Activated T-cell treated with anti-CD3 and anti-CD28 coated beads for 1 hour (primary cell): ENCODE data around the gene TMEM203.

ENCODE experiments used
- DNase-seq: peaks from one replicate; pipeline ENCODE4 v3.0.0-alpha.2; 2020; ENCODE audit warnings: low read depth

TMEM203 gene

GRCh38 chr9:137193771-137194170 lies 11.7 kb downstream of the TMEM203 start:
- no peak for DNase-seq

- no peak for DNase-seq
These were observed 12.6 kb downstream of the TMEM203 start for GRCh38 chr9:137192859-137193258.

- no peak for DNase-seq
These were observed 13.0 kb downstream of the TMEM203 start for GRCh38 chr9:137192448-137192780.

- DNase-seq: no peak
These were observed 13.6 kb downstream of the TMEM203 start for GRCh38 chr9:137191691-137192447.

- DNase-seq: no peak
These were observed 14.2 kb downstream of the TMEM203 start for GRCh38 chr9:137191245-137191644.

GRCh38 chr9:137190315-137190856 lies 15.1 kb downstream of the TMEM203 start:
- DNase-seq: no peak

GRCh38 chr9:137189297-137190295 lies 15.9 kb downstream of the TMEM203 start:
- no peak for DNase-seq

- peak; percentile 93 for DNase-seq
These were observed 16.8 kb downstream of the TMEM203 start, which contains the start of the genes ANAPC2 and SSNA1 for GRCh38 chr9:137188490-137189296. Gene ANAPC2 (minus strand): TSS chr9:137188560. CDS start chr9:137188532, 28 bp downstream. Gene SSNA1 (plus strand): TSS chr9:137188676. CDS start chr9:137188727, 51 bp downstream.

GRCh38 chr9:137188086-137188489 lies 17.4 kb downstream of the TMEM203 start:
- DNase-seq: no peak

GRCh38 chr9:137187386-137187785 lies 18.1 kb downstream of the TMEM203 start:
- no peak for DNase-seq

GRCh38 chr9:137186385-137186784 lies 19.1 kb downstream of the TMEM203 start:
- no peak for DNase-seq

- no peak for DNase-seq
These were observed 19.5 kb downstream of the TMEM203 start for GRCh38 chr9:137185921-137186320.

GRCh38 chr9:137184881-137185660 lies 20.4 kb downstream of the TMEM203 start:
- no peak for DNase-seq

GRCh38 chr9:137183980-137184595 lies 21.4 kb downstream of the TMEM203 start:
- DNase-seq: no peak

- DNase-seq: no peak
These were observed 22.6 kb downstream of the TMEM203 start for GRCh38 chr9:137182836-137183235.

GRCh38 chr9:137181680-137182079 lies 23.8 kb downstream of the TMEM203 start:
- DNase-seq: no peak

- DNase-seq: no peak
These were observed 25.0 kb downstream of the TMEM203 start for GRCh38 chr9:137180491-137180890.

- DNase-seq: no peak
These were observed 25.7 kb downstream of the TMEM203 start for GRCh38 chr9:137179761-137180160.

- DNase-seq: no peak
These were observed 26.4 kb downstream of the TMEM203 start for GRCh38 chr9:137178939-137179630.
